Mesenchymal stem cell (in vitro differentiated cells and primary cell): ENCODE results near the gene NMRAL1.

ENCODE experiments used
- DNase-seq: peaks from one replicate; pipeline ENCODE4 v3.0.0-alpha.2; 2013
- H2AFZ ChIP-seq: one replicate; pipeline ENCODE4 v1.6.1; 2013; ENCODE audit warnings: low read depth, mild to moderate bottlenecking, control low read depth, inconsistent platforms, low read length, moderate library complexity
- H2AK5ac ChIP-seq: 2 replicates; pipeline ENCODE4 v1.6.1; 2013; ENCODE audit warnings: low read length, moderate library complexity, mild to moderate bottlenecking, inconsistent platforms; ENCODE audit not compliant: severe bottlenecking
- H2BK120ac ChIP-seq: one replicate; pipeline ENCODE4 v1.6.1; 2013; ENCODE audit warnings: low read depth, mild to moderate bottlenecking, inconsistent platforms, low read length, moderate library complexity
- H2BK12ac ChIP-seq, 2 experiments: one replicate each; pipeline ENCODE4 v1.6.1; 2013; ENCODE audit warnings: inconsistent platforms in 2 of 2, low read length in 2 of 2, mild to moderate bottlenecking in 2 of 2, moderate library complexity in 2 of 2, control low read depth in 1 of 2
- H2BK15ac ChIP-seq: one replicate; pipeline ENCODE4 v1.6.1; 2013; ENCODE audit warnings: mild to moderate bottlenecking, low read depth, inconsistent platforms; ENCODE audit not compliant: poor library complexity, severe bottlenecking
- H2BK5ac ChIP-seq: 2 replicates; pipeline ENCODE4 v1.6.1; 2013; ENCODE audit warnings: low read depth, mild to moderate bottlenecking, low read length, control low read depth, inconsistent platforms; ENCODE audit not compliant: poor library complexity, severe bottlenecking
- H3K14ac ChIP-seq, 2 experiments: one replicate each; pipeline ENCODE4 v1.6.1; 2013; ENCODE audit warnings: inconsistent platforms in 2 of 2, low read length in 2 of 2, control low read depth in 1 of 2, mild to moderate bottlenecking in 1 of 2, moderate library complexity in 1 of 2
- H3K18ac ChIP-seq, 2 experiments: one replicate each; pipeline ENCODE4 v1.6.1; 2013; ENCODE audit warnings: inconsistent platforms in 2 of 2, low read length in 2 of 2, control low read depth in 1 of 2, low read depth in 1 of 2, mild to moderate bottlenecking in 1 of 2
- H3K23ac ChIP-seq, 2 experiments: one replicate each; pipeline ENCODE4 v1.6.1; 2013; ENCODE audit warnings: inconsistent platforms in 2 of 2, low read length in 2 of 2, mild to moderate bottlenecking in 2 of 2, moderate library complexity in 2 of 2, control low read depth in 1 of 2
- H3K27ac ChIP-seq: 2 replicates; pipeline ENCODE4 v1.5.1; 2013; ENCODE audit warnings: mild to moderate bottlenecking, moderate library complexity, low read length, control low read depth, inconsistent platforms; ENCODE audit not compliant: poor library complexity, severe bottlenecking
- H3K27me3 ChIP-seq, 2 experiments: 2 replicates each; pipeline versions ENCODE4 v1.6.1 to v1.7.0; 2013; ENCODE audit warnings: low read length in 2 of 2, mild to moderate bottlenecking in 2 of 2, moderate library complexity in 2 of 2, control low read depth in 1 of 2, inconsistent platforms in 1 of 2; ENCODE audit not compliant: control insufficient read depth in 1 of 2, insufficient read depth in 1 of 2
- H3K36me3 ChIP-seq, 2 experiments: 2 replicates each; pipeline versions ENCODE4 v1.6.1 to v1.7.0; 2013; ENCODE audit warnings: low read length in 2 of 2, control low read depth in 1 of 2, inconsistent platforms in 1 of 2, low read depth in 1 of 2, mild to moderate bottlenecking in 1 of 2; ENCODE audit not compliant: insufficient read depth in 2 of 2, control insufficient read depth in 1 of 2
- H3K4ac ChIP-seq, 2 experiments: one replicate each; pipeline ENCODE4 v1.6.1; 2013; ENCODE audit warnings: inconsistent platforms in 2 of 2, low read length in 2 of 2, mild to moderate bottlenecking in 2 of 2, moderate library complexity in 2 of 2, control low read depth in 1 of 2, low read depth in 1 of 2
- H3K4me1 ChIP-seq: 2 replicates; pipeline ENCODE4 v1.6.1; 2013; ENCODE audit warnings: low read depth, low read length, control low read depth; ENCODE audit not compliant: control insufficient read depth, insufficient read depth
- H3K4me2 ChIP-seq: 2 replicates; pipeline ENCODE4 v1.6.1; 2013; ENCODE audit warnings: low read length, mild to moderate bottlenecking, inconsistent platforms; ENCODE audit not compliant: poor library complexity, severe bottlenecking
- H3K4me3 ChIP-seq, 2 experiments: 2 replicates each; pipeline versions ENCODE4 v1.5.1 to v1.7.0; 2013; ENCODE audit warnings: low read length in 2 of 2, mild to moderate bottlenecking in 2 of 2, control low read depth in 1 of 2, low read depth in 1 of 2; ENCODE audit not compliant: insufficient read depth in 1 of 2
- H3K79me1 ChIP-seq: replicated peaks from 2 replicates; pipeline ENCODE4 v1.6.1; 2013; ENCODE audit warnings: mild to moderate bottlenecking, control low read depth, low read length, inconsistent platforms; ENCODE audit not compliant: poor library complexity, severe bottlenecking
- H3K9ac ChIP-seq: 2 replicates; pipeline ENCODE4 v1.7.0; 2013; ENCODE audit warnings: mild to moderate bottlenecking, low read length, moderate library complexity
- H3K9me3 ChIP-seq: 2 replicates; pipeline ENCODE4 v1.7.0; 2013; ENCODE audit warnings: mild to moderate bottlenecking, low read length; ENCODE audit not compliant: control insufficient read depth
- H4K8ac ChIP-seq: one replicate; pipeline ENCODE4 v1.6.1; 2013; ENCODE audit warnings: inconsistent platforms, mild to moderate bottlenecking, low read length, moderate library complexity
- H4K91ac ChIP-seq: one replicate; pipeline ENCODE4 v1.6.1; 2013; ENCODE audit warnings: mild to moderate bottlenecking, low read length, inconsistent platforms
- WGBS: methylation state at CpG from one replicate; pipeline ENCODE4 v1.1.7; 2013; ENCODE audit warnings: mixed read lengths; 5-methylcytosine and 5-hydroxymethylcytosine counted together

NMRAL1 gene

DNA sequence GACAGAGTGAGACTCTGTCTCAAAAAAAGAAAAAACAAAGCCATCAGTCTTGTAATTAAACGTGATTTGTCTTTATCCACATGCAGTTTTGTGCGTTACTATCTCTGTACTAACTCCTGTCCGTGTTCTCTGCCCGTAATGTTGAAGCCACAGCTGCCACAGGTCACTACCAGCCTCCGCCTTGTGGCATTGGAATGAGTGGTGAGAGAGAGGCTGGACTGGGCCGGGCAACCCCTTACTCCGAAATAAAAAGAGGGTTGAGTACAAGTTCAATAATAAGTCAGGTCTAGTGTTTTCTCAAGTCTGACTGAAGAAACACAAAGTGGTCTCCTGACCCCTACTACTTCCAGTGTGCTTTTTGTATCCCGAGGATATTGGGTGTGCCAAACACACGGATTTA, 43.4 kb downstream of the NMRAL1 start:
- no peak overlapping the region for H2BK5ac ChIP-seq
- no peak overlapping the region for H2BK15ac ChIP-seq
- peaks cover 12 to 54% of the 10 kb centered on the region in 2 experiments for H3K36me3 ChIP-seq
- H3K23ac ChIP-seq, result no peak overlapping the region
- WGBS, result 96% methylated on average over 9 of the region's 9 CpGs
- no peak overlapping the region for H3K27ac ChIP-seq
- H3K4me2 ChIP-seq, result no peak overlapping the region
- H3K27me3 ChIP-seq, result no peaks in the 10 kb centered on the region
- no peak overlapping the region for H3K4me3 ChIP-seq
- H3K9ac ChIP-seq, result no peak overlapping the region
- no peak overlapping the region for H2BK120ac ChIP-seq
- H3K18ac ChIP-seq, result no peak overlapping the region
- H2BK12ac ChIP-seq, result no peak overlapping the region
- no peak overlapping the region for H2AFZ ChIP-seq
- no peak overlapping the region for H3K14ac ChIP-seq
- H3K79me1 ChIP-seq, result peaks cover 19% of the 10 kb centered on the region
- H3K9me3 ChIP-seq, result no peaks in the 10 kb centered on the region
- no peak overlapping the region for H4K91ac ChIP-seq
- H3K4ac ChIP-seq, result no peak overlapping the region
- no peak overlapping the region for H4K8ac ChIP-seq
- no peak for DNase-seq
- H2AK5ac ChIP-seq, result no peak overlapping the region
- peaks cover 3% of the 10 kb centered on the region for H3K4me1 ChIP-seq

- H2BK15ac ChIP-seq, result no peak overlapping the region
- peaks cover 6 to 30% of the 10 kb centered on the region in 2 experiments for H3K36me3 ChIP-seq
- no peak overlapping the region for H4K91ac ChIP-seq
- no peaks in the 10 kb centered on the region for H3K27me3 ChIP-seq
- H3K23ac ChIP-seq, result no peak overlapping the region
- H3K9me3 ChIP-seq, result no peaks in the 10 kb centered on the region
- no peak overlapping the region for H3K4me2 ChIP-seq
- H3K9ac ChIP-seq, result no peak overlapping the region
- H3K18ac ChIP-seq, result no peak overlapping the region
- H2AFZ ChIP-seq, result no peak overlapping the region
- WGBS, result 97% methylated on average over 7 of the region's 7 CpGs
- H2BK12ac ChIP-seq, result no peak overlapping the region
- no peak overlapping the region for H4K8ac ChIP-seq
- peaks cover 19% of the 10 kb centered on the region for H3K79me1 ChIP-seq
- no peak overlapping the region for H2BK5ac ChIP-seq
- no peak overlapping the region for H3K4ac ChIP-seq
- no peak overlapping the region for H3K4me3 ChIP-seq
- H3K4me1 ChIP-seq, result peaks cover 6% of the 10 kb centered on the region
- H2BK120ac ChIP-seq, result no peak overlapping the region
- H3K27ac ChIP-seq, result no peak overlapping the region
- DNase-seq, result no peak
- H2AK5ac ChIP-seq, result no peak overlapping the region
- no peak overlapping the region for H3K14ac ChIP-seq
These were observed 45.9 kb downstream of the NMRAL1 start for GRCh38 chr16:4428500-4428899.

DNA sequence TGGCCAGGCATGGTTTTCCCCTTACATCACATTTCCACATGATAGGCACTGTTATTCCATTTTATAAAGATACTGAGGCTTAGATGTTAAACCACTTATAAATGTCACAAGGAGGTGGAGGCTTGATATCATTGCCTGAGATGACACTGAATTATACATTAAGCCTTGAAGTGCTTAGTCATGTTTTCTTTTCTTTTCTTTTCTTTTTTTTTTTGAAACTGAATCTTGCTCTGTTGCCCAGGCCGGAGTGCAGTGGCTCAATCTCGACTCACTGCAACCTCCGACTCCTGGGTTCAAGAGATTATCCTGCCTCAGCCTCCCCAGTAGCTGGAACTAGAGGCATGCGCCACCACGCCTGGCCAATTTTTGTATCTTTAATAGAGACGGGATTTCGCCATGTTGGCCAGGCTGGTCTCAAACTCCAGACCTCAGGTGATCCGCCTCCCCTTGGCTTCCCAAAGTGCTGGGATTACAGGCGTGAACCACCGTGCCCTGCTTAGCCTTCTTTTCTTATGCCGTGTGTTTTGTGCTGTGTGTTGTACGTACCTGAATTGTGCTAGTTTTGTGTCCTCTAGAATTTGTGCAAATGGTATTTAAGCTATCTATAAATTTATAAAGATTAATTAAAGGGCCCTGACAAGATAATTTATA, 47.6 kb downstream of the NMRAL1 start:
- peaks cover 6% of the 10 kb centered on the region for H3K4me1 ChIP-seq
- no peak overlapping the region for H3K18ac ChIP-seq
- no peak overlapping the region for H3K14ac ChIP-seq
- H3K4me2 ChIP-seq, result peak overlapping the region; percentile 69
- H2BK12ac ChIP-seq, result no peak overlapping the region
- no peaks in the 10 kb centered on the region for H3K9me3 ChIP-seq
- no peak overlapping the region for H2AFZ ChIP-seq
- H3K27ac ChIP-seq, result no peak overlapping the region
- no peak overlapping the region for H2BK120ac ChIP-seq
- H3K27me3 ChIP-seq, result no peaks in the 10 kb centered on the region
- H3K23ac ChIP-seq, result no peak overlapping the region
- H2AK5ac ChIP-seq, result no peak overlapping the region
- H4K8ac ChIP-seq, result no peak overlapping the region
- no peak overlapping the region for H2BK5ac ChIP-seq
- H4K91ac ChIP-seq, result no peak overlapping the region
- H3K4me3 ChIP-seq, result peak overlapping the region in 1 of 2 experiments; percentile 86
- 95% methylated on average over 10 of the region's 12 CpGs for WGBS
- no peak overlapping the region for H2BK15ac ChIP-seq
- H3K79me1 ChIP-seq, result peaks cover 11% of the 10 kb centered on the region
- peak overlapping the region; percentile 94 for H3K9ac ChIP-seq
- DNase-seq, result no peak
- no peak overlapping the region for H3K4ac ChIP-seq
- peaks cover 6 to 22% of the 10 kb centered on the region in 2 experiments for H3K36me3 ChIP-seq

- peak overlapping the region; percentile 69 for H3K4me2 ChIP-seq
- H4K8ac ChIP-seq, result peak overlapping the region; percentile 5
- no peak overlapping the region for H2BK120ac ChIP-seq
- peak overlapping the region; percentile 46 for H2AFZ ChIP-seq
- H2BK12ac ChIP-seq, result no peak overlapping the region
- H3K9me3 ChIP-seq, result no peaks in the 10 kb centered on the region
- H2BK15ac ChIP-seq, result no peak overlapping the region
- 4% methylated on average over 30 of the region's 31 CpGs for WGBS
- H3K79me1 ChIP-seq, result peaks cover 8% of the 10 kb centered on the region
- peak overlapping the region; percentile 5 to 73 for H3K18ac ChIP-seq
- no peak overlapping the region for H3K23ac ChIP-seq
- peaks cover 6 to 15% of the 10 kb centered on the region in 2 experiments for H3K36me3 ChIP-seq
- no peak for DNase-seq
- no peak overlapping the region for H3K27ac ChIP-seq
- H4K91ac ChIP-seq, result no peak overlapping the region
- peaks cover 6% of the 10 kb centered on the region for H3K4me1 ChIP-seq
- no peaks in the 10 kb centered on the region for H3K27me3 ChIP-seq
- H3K14ac ChIP-seq, result peak overlapping the region in 1 of 2 experiments; percentile 64
- no peak overlapping the region for H2BK5ac ChIP-seq
- H3K9ac ChIP-seq, result peak overlapping the region; percentile 94
- H3K4ac ChIP-seq, result peak overlapping the region in 1 of 2 experiments; percentile 34
- peak overlapping the region; percentile 80 to 86 for H3K4me3 ChIP-seq
- no peak overlapping the region for H2AK5ac ChIP-seq
These were observed 48.3 kb downstream of the NMRAL1 start for GRCh38 chr16:4426021-4426684.
